ENCODE results near the gene SLC12A9.

The SLC12A9 gene

GRCh38 chr7:100873599-100874299 lies 21.2 kb downstream of the SLC12A9 start:
- no peak for DNase-seq (ENCODE audit: low read depth)
- H3K4me3 ChIP-seq (ENCODE audit: low read depth, low read length), result peak overlapping the region; percentile 86; the same call in 1 of the 2 replicates
- no peak for TF ChIP-seq CTCF (IDR thresholded peaks at IDR 0.05; ENCODE audit: low read depth, low read length, missing control alignments)

- peak overlapping the region; percentile 86 for H3K4me3 ChIP-seq (ENCODE audit: low read depth, low read length)
- TF ChIP-seq CTCF (IDR thresholded peaks at IDR 0.05; ENCODE audit: low read depth, low read length, missing control alignments), result no peak
- DNase-seq (ENCODE audit: low read depth), result no peak
Measured at GRCh38 chr7:100874300-100874576, 21.7 kb downstream of the SLC12A9 start.

- peak; percentile 95 for DNase-seq (ENCODE audit: low read depth)
- H3K4me3 ChIP-seq (ENCODE audit: low read depth, low read length), result peak within 1 kb of the TSS; percentile 86
- no peak for TF ChIP-seq CTCF (IDR thresholded peaks at IDR 0.05; ENCODE audit: low read depth, low read length, missing control alignments)
Measured at GRCh38 chr7:100874577-100875355, 22.3 kb downstream of the SLC12A9 start, which contains the start of gene SRRT. SRRT (plus strand) TSS chr7:100875103; CDS start chr7:100875591, 488 bp downstream.

DNA sequence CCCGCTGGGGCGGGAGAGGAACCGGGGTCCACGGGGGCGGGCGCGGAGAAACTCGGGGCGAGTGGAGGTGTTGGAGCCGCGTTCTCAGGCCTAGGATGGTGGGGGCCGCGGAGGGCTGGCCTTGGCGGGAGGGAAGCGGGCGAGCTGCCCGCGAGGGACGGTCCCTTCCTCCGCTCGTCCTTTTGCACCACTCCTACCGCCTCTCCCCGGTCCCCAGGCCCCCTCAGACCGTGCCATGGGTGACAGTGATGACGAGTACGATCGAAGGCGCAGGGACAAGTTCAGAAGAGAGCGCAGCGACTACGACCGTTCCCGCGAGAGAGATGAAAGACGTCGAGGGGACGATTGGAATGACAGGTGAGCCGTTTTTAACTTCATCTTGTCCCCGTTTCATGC lies 22.8 kb downstream of the SLC12A9 start:
- no peak for DNase-seq (ENCODE audit: low read depth)

DNA sequence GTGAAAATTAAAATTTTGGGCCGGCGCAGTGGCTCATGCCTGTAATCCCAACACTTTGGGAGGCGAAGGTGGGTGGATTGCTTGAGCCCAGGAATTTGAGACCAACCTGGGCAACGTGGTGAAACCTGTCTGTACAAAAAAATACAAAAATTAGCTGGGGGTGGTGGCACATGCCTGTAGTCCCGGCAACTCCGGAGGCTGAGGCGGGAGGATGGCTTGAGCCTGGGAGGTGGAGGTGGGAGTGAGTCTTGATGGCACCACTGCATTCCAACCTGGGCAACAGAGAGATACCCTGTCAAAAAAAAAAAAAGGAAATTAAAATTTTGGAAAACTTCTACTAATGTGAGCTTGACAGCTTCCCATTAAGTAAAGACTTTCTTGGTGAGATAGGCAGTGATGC lies 25.5 kb downstream of the SLC12A9 start:
- DNase-seq (ENCODE audit: low read depth), result no peak
- no peak overlapping the region for H3K4me3 ChIP-seq (ENCODE audit: low read depth, low read length)
- no peak for TF ChIP-seq CTCF (IDR thresholded peaks at IDR 0.05; ENCODE audit: low read depth, low read length, missing control alignments)

More for the DNA sequence above, 22.8 kb downstream of the SLC12A9 start:
- peak overlapping the region; percentile 86 for H3K4me3 ChIP-seq (ENCODE audit: low read depth, low read length)
- TF ChIP-seq CTCF (IDR thresholded peaks at IDR 0.05; ENCODE audit: low read depth, low read length, missing control alignments), result no peak

- no peak for TF ChIP-seq CTCF (IDR thresholded peaks at IDR 0.05; ENCODE audit: low read depth, low read length, missing control alignments)
- H3K4me3 ChIP-seq (ENCODE audit: low read depth, low read length), result no peak overlapping the region
- DNase-seq (ENCODE audit: low read depth), result no peak
Measured at GRCh38 chr7:100878685-100879084, 26.2 kb downstream of the SLC12A9 start.
